Measurements from ENCODE around the gene SMTNL1.

- TF ChIP-seq CTCF (IDR thresholded peaks at IDR 0.05 in 8 of 11, conservative IDR thresholded peaks at IDR 0.05 in 3 of 11) (peak in 9 of 11 experiments; percentile 89 to 96 (median 93)), POLR2AphosphoS5 (IDR thresholded peaks at IDR 0.05) (peak; percentile 63 to 85 (median 76)), POLR2A (IDR thresholded peaks at IDR 0.05) (peak in 1 of 3 donors; percentile 8)
These were observed 30.3 kb downstream of the SMTNL1 start, which contains the start of gene UBE2L6 for GRCh38 chr11:57567515-57568329.
